Upper lobe of right lung (tissue), 1 donor: ENCODE measurements around the gene HK3. TPM values are rescaled to one million over a fixed set of nuclear protein-coding genes. Genes with fewer than 3 reads are reported as not detected.

Experiments used
- ATAC-seq: fragments of 200-7000 bp; cut with Tn5 transposase; one replicate; pipeline ENCODE4 v1.9.1; 2020; ENCODE audit warnings: mild to moderate bottlenecking, moderate library complexity
- DNase-seq: peaks from one replicate; pipeline ENCODE4 v3.0.0-alpha.2; 2020
- H3K27ac ChIP-seq: fragments of 200-600 bp; one replicate; pipeline ENCODE4 v1.8.0; 2022
- H3K27me3 ChIP-seq: fragments of 200-600 bp; one replicate; pipeline ENCODE4 v1.8.0; 2022; ENCODE audit warnings: mild to moderate bottlenecking
- H3K36me3 ChIP-seq: fragments of 200-600 bp; one replicate; pipeline ENCODE4 v1.8.0; 2022
- H3K4me1 ChIP-seq: fragments of 200-600 bp; one replicate; pipeline ENCODE4 v1.8.0; 2022
- H3K4me3 ChIP-seq: fragments of 200-600 bp; one replicate; pipeline ENCODE4 v1.8.0; 2022; ENCODE audit warnings: mild to moderate bottlenecking
- H3K9me3 ChIP-seq: fragments of 200-600 bp; one replicate; pipeline ENCODE4 v1.8.0; 2022
- intact Hi-C: fragments of 100-400 bp; cut with DNase I; formaldehyde crosslinking; loops from one replicate; pipeline ENCODE4 v1.11.0; 2022
- total RNA-seq: library from RNA; stranded (reverse); fragmentation: NEBNext Ultra II Directional; extraction: Animal tissue kit (Norgen Biotek cat#: 25700); gene quantifications from one replicate; pipeline ENCODE4 v1.2.1, GENCODE V29; 2021
- TF ChIP-seq, protein P1 (sequence below): fragments of 200-600 bp; IDR thresholded peaks from one replicate; pipeline ENCODE4 v1.8.0; 2022; ENCODE audit warnings: antibody characterized with exemption
- donor health status: DM: no; HTN: yes; CAD: no; lungs with severe emphysema.

HK3 gene
- total RNA-seq, 1 donor from 2014 or later, result 50.5 TPM

- DNase-seq (no peak), ATAC-seq (peak; percentile 31)
- Histone ChIP-seq H3K4me3 (no peak overlapping the region), H3K27ac (no peak overlapping the region), H3K27me3 (peaks cover 25% of the 10 kb centered on the region), H3K9me3 (no peaks in the 10 kb centered on the region), H3K36me3 (no peaks in the 10 kb centered on the region), H3K4me1 (no peaks in the 10 kb centered on the region)
- intact Hi-C loops, result no loop called here
- TF ChIP-seq, protein P1, sequence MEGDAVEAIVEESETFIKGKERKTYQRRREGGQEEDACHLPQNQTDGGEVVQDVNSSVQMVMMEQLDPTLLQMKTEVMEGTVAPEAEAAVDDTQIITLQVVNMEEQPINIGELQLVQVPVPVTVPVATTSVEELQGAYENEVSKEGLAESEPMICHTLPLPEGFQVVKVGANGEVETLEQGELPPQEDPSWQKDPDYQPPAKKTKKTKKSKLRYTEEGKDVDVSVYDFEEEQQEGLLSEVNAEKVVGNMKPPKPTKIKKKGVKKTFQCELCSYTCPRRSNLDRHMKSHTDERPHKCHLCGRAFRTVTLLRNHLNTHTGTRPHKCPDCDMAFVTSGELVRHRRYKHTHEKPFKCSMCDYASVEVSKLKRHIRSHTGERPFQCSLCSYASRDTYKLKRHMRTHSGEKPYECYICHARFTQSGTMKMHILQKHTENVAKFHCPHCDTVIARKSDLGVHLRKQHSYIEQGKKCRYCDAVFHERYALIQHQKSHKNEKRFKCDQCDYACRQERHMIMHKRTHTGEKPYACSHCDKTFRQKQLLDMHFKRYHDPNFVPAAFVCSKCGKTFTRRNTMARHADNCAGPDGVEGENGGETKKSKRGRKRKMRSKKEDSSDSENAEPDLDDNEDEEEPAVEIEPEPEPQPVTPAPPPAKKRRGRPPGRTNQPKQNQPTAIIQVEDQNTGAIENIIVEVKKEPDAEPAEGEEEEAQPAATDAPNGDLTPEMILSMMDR, result no peak
These were observed 29.0 kb downstream of the HK3 start for GRCh38 chr5:176870110-176870591.

DNA sequence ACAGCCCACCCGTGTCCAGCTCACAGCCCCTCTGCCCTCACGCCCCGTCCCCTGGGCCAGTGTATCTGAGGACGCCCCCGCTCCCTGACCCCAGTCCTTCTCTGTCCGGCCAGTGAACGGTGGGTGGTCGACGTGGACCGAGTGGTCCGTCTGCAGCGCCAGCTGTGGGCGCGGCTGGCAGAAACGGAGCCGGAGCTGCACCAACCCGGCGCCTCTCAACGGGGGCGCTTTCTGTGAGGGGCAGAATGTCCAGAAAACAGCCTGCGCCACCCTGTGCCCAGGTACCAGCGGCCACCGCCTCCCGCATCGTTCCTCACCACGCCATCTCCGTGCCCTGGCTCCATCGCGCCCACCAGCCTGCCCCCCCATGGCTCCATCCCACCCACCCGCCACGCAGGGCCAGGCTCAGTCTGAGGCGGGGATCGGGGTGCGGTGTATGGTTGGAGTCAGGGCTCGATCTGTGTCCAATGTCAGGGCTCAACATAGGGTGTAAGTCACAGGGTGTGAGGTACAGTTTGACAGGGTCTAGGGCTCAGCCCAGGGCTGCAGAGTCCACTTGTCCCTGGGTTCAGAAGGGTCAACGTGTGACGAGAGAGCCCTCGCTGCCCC lies 29.5 kb downstream of the HK3 start:
- Histone ChIP-seq H3K36me3 (no peaks in the 10 kb centered on the region), H3K27me3 (peaks cover 30% of the 10 kb centered on the region), H3K4me3 (no peak overlapping the region), H3K9me3 (no peaks in the 10 kb centered on the region), H3K4me1 (no peaks in the 10 kb centered on the region), H3K27ac (no peak overlapping the region)
- intact Hi-C loops, result no loop called here
- DNase-seq (no peak), ATAC-seq (no peak)
- TF ChIP-seq, protein P1, result no peak

DNA sequence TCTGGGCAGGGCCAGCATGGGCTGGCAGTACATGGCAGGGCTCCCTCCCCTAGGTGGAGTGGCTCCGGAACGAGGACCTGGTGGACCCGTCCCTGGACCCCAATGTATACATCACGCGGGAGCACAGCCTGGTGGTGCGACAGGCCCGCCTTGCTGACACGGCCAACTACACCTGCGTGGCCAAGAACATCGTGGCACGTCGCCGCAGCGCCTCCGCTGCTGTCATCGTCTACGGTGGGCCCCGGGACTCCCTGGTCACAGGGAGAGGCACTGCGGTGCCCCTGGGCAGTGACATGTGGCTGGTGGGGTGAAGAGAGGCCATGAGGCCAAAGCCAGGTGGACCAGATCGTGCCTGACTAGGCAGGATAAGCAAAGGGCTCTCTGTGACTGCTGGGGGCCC lies 30.4 kb downstream of the HK3 start:
- peaks cover 37% of the 10 kb centered on the region for H3K27me3 ChIP-seq

DNA sequence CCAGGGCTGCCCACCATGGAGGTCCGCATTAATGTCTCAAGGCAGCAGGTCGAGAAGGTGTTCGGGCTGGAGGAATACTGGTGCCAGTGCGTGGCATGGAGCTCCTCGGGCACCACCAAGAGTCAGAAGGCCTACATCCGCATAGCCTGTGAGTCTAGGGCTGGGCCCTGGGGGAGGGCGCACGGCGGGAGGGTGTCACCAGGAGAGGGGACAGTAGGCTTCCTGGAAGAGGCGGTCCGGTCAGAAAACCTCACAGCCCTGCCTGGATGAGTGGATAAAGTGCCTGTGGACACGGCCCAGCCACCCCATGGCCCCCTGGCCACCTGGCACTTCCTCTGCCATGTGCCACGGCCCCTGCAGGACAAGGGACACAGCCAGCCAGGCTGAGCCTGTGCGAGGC lies 31.0 kb downstream of the HK3 start:
- Histone ChIP-seq H3K4me3 (no peak overlapping the region), H3K27me3 (peaks cover 41% of the 10 kb centered on the region), H3K36me3 (no peaks in the 10 kb centered on the region), H3K9me3 (no peaks in the 10 kb centered on the region), H3K4me1 (no peaks in the 10 kb centered on the region), H3K27ac (no peak overlapping the region)
- TF ChIP-seq, protein P1, result no peak
- DNase-seq, result no peak
- intact Hi-C loops, result no loop called here
- ATAC-seq, result no peak

More for the DNA sequence above, 30.4 kb downstream of the HK3 start:
- TF ChIP-seq, protein P1, result no peak
- Histone ChIP-seq H3K4me1 (no peaks in the 10 kb centered on the region), H3K4me3 (no peak overlapping the region), H3K9me3 (no peaks in the 10 kb centered on the region), H3K36me3 (no peaks in the 10 kb centered on the region), H3K27ac (no peak overlapping the region)
- DNase-seq (no peak), ATAC-seq (no peak)
- intact Hi-C loops, result no loop called here

- no peaks in the 10 kb centered on the region for H3K4me1 ChIP-seq
- ATAC-seq (no peak), DNase-seq (no peak)
- H3K27ac ChIP-seq, result no peak overlapping the region
- TF ChIP-seq, protein P1, result no peak
- intact Hi-C loops, result no loop called here
- H3K36me3 ChIP-seq, result no peaks in the 10 kb centered on the region
- H3K27me3 ChIP-seq, result peaks cover 54% of the 10 kb centered on the region
- H3K9me3 ChIP-seq, result no peaks in the 10 kb centered on the region
- no peak overlapping the region for H3K4me3 ChIP-seq
These were observed 32.3 kb downstream of the HK3 start for GRCh38 chr5:176866707-176867310.
